Tibial nerve (tissue), 4 donors: Measurements from ENCODE around the gene CDH22.

Source experiments
- EP300 ChIP-seq, 2 donors: sonication (generic); formaldehyde crosslinking; IDR thresholded peaks; one replicate each; pipeline ENCODE4 v1.6.1; 2017; ENCODE audit warnings: antibody characterized with exemption in 2 of 2, mild to moderate bottlenecking in 1 of 2
- POLR2A ChIP-seq, 2 donors: fragments of 450-650 bp; IDR thresholded peaks; one replicate each; pipeline ENCODE4 v1.6.1; 2017; ENCODE audit warnings: antibody characterized with exemption in 2 of 2, mild to moderate bottlenecking in 2 of 2, moderate library complexity in 2 of 2
- TF ChIP-seq, protein P1 (sequence below), 5 experiments: fragments of 200-600 bp in 3 of 5; fragments of 450-650 bp in 2 of 5; sonication (generic) in 3 of 5; IDR thresholded peaks; one replicate each; pipeline ENCODE4 v1.5.1; 2016 to 2019; ENCODE audit warnings: antibody characterized with exemption in 5 of 5, mild to moderate bottlenecking in 3 of 5, moderate library complexity in 2 of 5

DNA sequence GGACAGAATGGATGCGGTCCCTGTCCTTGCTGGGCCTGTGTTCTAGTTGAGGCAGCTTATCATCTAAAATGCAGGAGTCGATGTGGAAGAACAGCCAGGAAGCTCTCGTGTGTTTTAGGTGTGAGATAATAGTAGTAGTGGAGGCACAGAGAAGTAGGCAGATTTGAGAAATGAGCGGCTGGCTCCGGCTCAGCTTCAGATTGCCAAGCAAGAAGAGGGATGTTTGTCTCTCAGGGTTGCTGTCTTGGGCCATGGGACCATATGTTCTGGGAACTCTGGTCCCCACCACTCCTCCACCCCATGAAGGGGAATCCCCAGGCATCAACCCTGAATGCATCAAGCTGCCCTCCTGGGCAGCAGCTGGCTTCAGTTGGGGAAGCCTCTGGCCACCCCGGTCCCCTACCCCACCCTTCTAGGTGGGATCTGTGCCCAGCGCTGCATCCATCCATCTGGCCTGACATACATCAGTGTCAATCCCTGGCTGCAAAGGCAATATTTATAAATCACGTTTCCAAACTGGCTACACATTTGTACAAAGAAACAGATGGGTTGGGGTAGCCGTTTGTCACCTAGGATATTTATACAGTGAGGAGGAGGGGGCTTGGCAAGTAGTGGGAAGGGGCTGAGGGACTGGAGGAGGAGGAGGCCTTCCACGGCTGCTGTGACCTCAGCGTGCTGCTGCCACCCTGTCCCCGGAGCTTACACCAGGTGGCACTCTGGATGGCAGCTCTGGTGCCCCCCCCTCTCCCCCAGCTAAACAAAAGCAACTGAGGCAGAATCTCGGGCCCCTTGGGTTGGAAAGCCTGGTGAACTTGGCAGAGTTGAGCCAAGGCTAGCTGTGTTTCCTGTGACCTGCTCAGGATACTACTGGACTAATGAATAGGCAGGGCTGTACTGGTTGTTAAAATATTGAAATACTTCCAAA is 125.8 kb downstream of the CDH22 start:
- TF ChIP-seq, protein P1, sequence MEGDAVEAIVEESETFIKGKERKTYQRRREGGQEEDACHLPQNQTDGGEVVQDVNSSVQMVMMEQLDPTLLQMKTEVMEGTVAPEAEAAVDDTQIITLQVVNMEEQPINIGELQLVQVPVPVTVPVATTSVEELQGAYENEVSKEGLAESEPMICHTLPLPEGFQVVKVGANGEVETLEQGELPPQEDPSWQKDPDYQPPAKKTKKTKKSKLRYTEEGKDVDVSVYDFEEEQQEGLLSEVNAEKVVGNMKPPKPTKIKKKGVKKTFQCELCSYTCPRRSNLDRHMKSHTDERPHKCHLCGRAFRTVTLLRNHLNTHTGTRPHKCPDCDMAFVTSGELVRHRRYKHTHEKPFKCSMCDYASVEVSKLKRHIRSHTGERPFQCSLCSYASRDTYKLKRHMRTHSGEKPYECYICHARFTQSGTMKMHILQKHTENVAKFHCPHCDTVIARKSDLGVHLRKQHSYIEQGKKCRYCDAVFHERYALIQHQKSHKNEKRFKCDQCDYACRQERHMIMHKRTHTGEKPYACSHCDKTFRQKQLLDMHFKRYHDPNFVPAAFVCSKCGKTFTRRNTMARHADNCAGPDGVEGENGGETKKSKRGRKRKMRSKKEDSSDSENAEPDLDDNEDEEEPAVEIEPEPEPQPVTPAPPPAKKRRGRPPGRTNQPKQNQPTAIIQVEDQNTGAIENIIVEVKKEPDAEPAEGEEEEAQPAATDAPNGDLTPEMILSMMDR (IDR thresholded peaks at IDR 0.05), result no peak
- no peak for TF ChIP-seq POLR2A (IDR thresholded peaks at IDR 0.05)
- no peak for TF ChIP-seq EP300 (IDR thresholded peaks at IDR 0.05)
